NCI-H460 (cell line): ENCODE results near the gene SKIL. TPM values are rescaled to one million over a fixed set of nuclear protein-coding genes. Genes with fewer than 3 reads are reported as not detected.
"Not testable (repeated sequence)": the region's sequence is repeated elsewhere in the genome, so short reads cannot be mapped to it uniquely, and the experiment has no call there.

Experiments
- DNase-seq: peaks from one replicate; pipeline ENCODE4 v3.0.0-alpha.2; 2016; ENCODE audit warnings: low read depth; ENCODE audit errors: extremely low read depth
- polyA plus RNA-seq: library from polyadenylated mRNA; depleted of rRNA; stranded (reverse); fragments of >200 nt; gene quantifications from 2 replicates; pipeline ENCODE4 v1.2.3, GENCODE V29; 2014; cell fraction: nucleus; rRNA removed
- total RNA-seq: library from RNA; depleted of rRNA; stranded (reverse); fragments of >200 nt; shearing (Covaris generic); gene quantifications from 2 replicates; pipeline ENCODE4 v1.2.3, GENCODE V29; 2014; rRNA removed

The SKIL gene, protein sequence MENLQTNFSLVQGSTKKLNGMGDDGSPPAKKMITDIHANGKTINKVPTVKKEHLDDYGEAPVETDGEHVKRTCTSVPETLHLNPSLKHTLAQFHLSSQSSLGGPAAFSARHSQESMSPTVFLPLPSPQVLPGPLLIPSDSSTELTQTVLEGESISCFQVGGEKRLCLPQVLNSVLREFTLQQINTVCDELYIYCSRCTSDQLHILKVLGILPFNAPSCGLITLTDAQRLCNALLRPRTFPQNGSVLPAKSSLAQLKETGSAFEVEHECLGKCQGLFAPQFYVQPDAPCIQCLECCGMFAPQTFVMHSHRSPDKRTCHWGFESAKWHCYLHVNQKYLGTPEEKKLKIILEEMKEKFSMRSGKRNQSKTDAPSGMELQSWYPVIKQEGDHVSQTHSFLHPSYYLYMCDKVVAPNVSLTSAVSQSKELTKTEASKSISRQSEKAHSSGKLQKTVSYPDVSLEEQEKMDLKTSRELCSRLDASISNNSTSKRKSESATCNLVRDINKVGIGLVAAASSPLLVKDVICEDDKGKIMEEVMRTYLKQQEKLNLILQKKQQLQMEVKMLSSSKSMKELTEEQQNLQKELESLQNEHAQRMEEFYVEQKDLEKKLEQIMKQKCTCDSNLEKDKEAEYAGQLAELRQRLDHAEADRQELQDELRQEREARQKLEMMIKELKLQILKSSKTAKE
- 28.1 and 33.4 TPM in 2 replicates for total RNA-seq
- 5.6 and 13.8 TPM in 2 replicates for polyA plus RNA-seq

DNA sequence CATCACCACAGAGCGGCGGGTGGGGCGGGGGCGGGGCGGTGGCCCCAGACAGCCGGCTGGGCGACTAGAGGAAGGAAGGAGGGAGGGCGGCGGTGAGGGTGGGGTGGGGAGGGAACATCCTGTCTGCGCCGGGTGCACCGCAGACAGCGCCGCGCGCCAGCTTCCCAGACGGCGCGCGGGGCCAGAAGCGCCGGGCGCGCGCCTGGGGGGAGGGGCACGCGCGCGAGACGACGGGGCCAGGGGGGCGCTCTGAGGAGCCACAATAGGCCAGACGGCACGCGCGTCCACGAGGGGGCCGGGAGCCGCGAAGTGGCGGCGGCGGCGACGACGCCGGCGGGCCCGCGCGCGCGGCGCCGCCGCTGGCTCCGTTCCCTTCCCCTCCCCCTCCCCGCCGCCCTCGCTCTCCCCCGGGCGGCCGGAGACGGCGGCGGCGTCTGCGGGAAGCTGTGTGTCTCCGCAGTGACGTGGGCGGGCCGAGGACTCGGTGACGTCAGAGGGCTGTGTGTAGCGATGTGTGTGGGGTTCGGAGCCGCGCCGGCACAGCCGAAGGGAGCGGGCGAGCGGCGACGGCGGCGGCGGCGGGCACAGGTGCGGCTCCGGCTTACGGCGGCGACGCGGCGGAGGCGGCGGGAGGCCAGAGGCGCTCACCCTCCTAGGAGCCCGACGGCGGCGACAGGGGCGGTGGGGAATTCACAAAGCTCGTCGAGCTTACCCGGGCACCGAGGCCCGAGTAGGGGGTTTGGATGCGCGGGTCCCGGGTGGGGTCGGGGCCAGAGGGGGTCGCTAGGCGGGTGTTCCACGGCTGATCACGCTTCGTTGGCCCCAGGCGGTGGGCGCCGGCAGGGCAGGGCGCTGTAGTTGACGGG, at the start of gene SKIL:
Gene SKIL, plus strand, starts transcription at position 540 of the 866 bp plus-strand sequence. CDS start 2,617 bp downstream, outside the sequence.
- DNase-seq: peak; percentile 93

DNA sequence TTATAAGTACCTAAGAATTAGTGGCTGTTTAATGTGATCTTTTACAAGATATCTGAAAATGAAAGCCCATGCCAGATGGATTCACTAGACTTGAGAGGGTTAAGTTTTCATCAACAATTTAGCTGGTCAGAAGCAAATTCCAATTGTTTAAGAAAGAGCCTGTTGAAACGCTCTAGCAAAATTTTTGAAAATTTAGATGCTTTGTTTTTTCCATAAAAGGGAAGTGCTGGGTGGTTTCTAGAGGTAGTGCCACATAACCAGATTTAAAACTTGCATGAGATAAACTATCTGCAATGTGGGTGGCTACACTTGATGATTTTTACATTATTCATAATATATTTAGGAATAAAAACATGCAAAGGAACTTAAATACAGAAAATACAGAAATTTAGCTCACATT, 48.5 kb upstream of the SKIL start:
- no peak for DNase-seq

DNA sequence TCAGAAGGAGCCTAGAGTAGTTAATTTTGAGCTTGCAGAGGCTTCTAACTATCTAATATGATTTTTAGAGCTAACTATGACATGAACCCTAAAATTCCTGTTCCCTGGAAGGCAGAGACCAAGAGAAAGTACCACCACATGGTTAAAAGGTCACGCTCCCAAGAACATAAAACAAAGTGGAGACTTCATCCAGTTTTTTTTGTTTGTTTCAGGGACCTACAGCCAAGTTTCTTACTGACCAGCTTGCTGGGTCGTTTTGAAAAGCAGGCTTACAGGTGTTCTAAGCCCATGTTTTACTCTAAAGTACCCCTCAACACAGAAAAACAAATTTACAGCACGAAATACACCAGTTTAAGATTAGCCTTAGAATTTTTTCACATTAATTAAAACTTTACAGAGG, 39.6 kb upstream of the SKIL start:
- DNase-seq: no peak

DNA sequence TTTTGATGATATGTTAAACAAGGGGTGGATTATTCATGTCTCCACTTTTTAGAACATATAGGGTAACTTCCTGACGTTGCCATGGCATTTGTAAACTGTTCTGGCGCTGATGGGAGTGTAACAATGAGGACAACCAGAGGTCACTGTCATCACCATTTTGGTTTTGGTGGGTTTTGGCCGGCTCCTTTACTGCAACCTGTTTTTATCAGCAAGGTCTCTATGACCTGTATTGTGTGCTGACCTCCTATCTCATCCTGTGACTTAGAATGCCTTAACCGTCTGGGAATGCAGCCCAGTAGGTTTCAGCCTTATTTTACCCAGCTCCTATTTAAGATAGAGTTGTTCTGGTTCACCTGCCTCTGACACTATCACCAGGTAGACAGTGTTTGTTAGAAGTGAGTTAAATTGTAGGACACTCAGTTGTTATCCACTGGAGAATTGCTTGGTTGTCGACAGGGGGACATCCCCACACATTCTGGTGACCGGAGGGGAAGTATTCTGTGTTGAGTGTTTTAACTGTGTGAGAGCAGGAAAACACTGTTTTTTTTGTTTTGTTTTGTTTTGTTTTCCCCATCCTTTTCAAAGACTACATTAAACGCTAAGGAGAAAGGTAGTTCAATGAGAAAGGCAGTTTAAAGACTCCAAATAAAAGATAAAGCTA, 36.9 kb upstream of the SKIL start:
- no peak for DNase-seq

DNA sequence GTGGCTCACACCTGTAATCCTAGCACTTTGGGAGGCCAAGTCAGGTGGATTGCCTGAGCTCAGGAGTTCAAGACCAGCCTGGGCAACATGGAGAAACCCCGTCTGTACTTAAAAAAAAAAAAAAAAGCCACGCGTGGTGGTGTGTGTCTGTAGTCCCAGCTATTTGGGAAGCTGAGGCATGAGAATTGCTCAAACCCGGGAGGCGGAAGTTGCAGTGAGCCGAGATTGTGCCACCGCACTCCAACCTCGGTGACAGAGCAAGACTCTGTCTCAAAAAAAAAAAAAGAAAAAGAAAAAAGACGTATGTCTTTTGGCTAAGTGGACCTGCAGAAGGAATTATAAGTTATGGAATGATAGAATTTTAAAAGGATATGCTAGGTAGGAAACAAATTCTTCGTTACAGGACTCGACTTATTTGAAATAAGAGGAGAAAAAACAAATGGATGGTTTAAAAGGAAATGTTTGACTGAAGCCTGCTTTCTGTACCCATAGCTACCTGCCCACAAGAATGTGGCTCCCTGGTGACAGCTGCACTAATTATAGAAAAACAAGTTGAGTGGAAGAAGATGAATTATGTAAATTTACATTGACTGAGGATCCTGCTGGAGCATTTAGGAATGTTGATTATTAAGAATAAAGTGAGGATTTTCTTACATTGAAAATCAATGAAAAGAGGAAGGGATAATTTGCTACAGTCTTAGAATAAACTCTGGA, 36.0 kb upstream of the SKIL start:
- no peak for DNase-seq

DNA sequence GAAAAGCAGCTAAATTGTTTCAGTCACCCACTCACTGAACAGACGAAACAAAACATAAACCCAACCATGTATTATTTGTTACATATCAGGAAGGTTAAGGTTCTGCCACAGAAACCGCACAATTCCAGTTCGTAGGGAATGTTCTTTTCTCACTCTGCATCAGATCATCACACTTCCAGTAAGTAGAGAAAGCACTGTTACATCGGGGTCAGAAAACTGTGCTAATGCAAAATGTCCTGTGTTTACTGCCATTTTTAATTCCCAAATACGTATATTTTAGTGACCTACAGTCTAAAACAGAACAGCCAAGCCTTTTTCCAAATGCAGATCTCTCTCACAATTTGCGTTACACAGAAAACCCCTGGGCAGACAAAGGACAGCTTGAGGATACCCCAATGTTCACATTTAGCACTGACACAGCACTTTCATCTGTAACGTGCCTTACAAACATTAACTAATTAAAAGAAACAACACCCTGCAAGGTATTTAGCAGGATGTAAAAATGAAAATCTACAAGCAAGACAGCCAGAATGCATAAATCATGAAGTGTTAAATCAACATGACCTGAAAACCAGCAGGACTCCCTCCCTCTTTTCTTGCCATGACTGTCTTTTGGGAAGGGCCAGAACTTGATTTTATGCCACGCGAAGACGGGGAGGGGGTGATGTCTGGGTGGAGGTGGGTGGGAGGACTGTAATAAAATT, 34.8 kb upstream of the SKIL start:
- DNase-seq: no peak

DNA sequence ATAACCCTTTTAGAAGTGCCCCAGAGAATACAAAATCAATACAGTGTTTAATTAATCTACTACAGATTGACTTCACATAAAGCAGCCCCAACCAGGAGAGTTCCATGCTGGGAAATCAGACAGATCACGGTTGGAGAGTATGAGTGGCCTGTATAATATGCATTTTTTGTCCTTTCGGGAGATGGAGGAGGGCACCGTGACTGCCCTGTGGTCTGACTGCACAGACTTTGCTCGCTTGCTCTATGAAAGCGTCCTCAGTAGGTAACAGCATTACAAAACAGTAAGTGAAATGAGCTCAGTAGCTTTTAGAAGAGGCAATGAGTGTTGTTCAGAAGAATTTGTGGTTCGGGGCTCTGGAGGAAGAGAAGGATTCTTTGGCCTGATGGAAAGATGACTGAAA, 34.2 kb upstream of the SKIL start:
- DNase-seq: no peak

DNA sequence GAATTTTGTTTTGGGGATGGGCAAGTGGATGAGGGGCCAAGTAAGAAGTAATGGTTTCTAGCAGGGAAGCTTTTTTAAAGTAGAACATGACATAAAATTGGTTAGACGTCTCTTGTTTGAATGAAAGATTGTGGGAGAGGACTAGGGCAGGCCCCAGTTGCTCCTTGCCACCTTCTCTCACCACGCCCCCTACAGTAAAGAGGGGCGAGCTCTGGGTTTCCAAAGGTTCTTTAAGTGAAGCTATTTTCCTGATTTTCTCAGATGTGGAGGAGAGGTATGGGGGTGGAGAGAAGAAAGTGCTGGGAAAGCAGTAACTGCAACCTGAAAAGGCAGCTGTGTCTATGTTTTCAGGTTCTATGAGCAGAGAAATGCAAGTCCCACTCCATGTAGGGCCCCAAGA, 32.6 kb upstream of the SKIL start:
- DNase-seq: no peak

DNA sequence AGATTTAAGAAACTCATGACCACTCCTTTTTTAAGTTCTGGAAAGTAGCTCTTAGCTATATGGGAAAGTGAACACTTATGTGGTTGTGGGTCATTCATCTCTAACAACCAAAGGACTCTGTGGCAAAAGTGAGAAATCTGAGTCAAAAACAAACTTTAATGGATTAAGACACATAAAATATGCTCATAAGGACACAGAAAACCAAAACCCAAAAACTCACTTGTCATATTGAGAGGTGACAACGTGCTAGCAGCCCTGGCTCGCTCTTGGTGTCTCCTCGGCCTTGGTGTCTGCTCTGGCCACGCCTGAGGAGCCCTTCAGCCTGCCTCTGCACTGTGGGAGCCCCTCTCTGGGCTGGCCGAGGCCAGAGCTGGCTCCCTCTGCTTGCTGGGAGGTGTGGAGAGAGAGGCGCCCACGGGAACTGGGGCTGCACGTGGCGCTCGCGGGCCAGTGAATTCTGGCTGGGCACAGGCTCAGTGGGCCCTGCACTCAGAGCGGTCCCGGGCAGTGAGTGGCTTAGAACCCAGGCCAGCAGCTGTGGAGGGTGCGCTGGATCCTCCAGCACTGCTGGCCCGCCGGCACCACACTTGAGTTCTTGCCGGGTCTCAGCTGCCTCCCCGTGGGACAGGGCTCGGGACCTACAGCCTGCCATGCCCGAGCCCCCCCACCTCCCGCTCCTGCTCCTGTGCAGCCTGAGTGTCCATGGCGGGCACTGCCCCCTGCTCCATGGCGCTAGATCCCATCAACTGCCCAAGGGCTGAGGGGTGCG, 30.3 kb upstream of the SKIL start:
- no peak for DNase-seq

DNA sequence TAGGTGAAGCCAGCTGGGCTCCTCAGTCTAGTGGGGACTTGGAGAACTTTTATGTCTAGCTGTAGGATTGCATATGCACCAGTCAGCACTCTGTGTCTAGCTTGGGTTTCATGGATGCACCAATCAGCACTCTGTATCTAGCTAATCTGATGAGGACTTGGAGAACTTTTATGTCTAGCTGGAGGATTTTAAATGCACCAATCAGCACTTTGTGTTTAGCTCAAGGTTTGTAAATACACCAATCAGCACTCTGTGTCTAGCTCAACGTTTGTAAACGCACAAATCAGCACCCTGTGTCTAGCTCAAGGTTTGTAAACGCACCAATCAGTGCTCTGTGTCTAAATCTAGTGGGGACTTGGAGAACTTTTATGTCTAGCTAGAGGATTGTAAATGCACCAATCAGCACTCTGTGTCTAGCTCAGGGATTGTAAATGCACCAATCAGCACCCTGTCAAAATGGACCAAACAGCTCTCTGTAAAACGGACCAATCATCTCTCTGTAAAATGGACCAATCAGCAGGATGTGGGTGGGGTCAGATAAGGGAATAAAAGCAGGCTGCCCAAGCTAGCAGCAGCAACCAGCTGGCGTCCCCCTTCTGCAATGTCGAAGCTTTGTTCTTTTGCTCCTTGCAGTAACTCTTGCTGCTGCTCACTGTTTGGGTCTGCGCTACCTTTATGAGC, 29.5 kb upstream of the SKIL start:
- not testable (repeated sequence) for DNase-seq

DNA sequence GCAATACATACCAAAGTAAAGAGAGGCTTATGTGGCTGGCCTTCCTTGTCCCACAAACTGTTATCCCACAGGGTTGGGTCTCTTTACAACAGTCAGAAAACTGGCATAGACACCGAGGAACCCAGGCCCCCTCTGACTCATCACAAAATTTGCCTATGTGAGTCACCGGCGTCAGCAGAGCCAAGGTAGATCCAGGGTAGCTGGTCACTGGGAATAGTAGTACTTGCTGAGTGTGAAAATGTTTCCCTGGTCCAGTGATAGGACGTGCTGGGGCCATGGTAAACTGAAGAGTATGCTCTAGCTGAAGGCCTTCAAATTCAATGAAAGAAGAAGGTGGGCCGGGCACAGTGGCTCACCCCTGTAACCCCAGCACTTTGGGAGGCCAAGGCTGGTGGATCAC, 27.1 kb upstream of the SKIL start:
- DNase-seq: no peak

DNA sequence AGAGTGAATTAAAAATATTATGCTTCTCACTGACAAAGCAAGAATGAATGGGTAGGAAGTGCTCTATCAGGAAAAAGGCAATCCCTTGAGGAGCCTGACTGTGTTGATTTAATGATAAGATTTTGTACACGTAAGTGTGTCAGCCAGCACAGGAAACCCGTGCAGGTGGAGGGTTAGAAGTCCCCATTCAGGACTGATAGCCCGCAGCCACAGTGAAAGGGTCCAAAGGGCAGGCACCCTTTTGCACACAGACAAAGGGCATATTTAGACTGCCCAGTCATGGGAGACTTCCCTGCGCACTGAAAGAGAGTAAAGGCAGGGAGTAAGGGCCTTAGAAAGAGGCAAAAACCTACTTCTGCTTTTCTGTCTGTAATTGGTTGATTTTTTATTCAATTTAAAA, 26.4 kb upstream of the SKIL start:
- DNase-seq: no peak

DNA sequence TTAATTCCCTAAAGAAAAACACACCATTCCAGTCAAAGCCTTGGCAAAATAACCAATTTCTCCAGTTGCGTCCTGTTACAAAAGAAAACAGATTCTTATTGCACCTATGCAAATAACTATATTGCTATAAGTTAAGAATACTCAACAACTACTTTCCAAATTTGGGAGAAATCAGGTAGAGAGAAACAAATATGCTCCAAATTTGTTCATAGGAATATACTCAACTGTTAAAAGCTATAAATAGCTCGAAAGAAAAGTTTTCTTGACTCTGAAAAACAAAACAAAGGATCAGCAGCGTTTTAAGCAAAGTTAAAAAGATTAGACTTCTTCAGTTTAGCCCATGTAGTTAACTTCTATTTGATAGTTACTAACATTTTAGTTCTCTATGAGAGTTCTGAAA, 20.1 kb upstream of the SKIL start:
- no peak for DNase-seq

DNA sequence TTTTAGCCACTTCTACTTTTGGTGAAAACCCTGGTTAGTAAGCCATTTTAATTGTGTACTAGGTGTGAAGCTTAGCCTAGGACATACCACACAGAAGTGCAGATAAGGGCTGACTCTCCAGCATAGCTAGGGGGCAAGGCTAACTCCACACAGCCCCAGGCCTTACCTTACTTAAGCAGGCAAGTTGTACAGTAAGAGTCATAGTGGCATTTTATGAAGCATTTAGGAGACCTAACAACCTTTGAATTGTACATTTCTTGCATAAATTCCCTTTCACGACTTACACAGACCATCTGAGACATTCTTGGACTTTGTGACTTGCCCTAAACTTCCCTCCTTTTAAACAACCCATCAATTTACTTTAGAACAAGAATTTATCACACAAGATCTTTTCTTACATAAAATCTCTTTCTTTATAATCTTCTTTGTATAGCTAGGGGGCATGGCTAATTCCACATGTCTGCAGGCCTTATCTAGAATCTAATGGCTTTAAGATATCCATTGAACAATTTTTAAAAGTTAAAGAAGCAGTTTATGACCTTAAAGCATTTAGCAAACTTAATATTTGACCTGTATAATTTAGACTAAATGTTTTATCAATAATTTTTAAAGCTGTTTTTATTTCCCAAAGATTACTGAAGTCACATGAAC, 18.7 kb upstream of the SKIL start:
- no peak for DNase-seq

DNA sequence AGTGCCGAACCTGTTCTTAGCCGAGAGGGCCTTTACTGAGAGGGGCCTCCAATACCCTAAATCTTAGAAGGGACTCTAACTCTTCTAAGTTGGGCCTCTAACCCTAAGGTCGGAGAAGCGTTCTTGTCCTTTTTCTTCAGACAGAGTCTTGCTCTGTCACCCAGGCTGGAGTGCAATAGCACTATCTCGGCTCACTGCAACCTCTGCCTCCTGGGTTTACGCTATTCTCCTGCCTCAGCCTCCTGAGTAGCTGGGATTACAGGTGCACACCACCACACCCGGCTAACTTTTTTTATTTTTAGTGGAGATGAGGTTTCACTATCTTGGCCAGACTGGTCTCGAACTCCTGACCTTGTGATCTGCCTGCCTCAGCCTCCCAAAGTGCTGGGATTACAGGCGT, 15.2 kb upstream of the SKIL start:
- DNase-seq: not testable (repeated sequence)

DNA sequence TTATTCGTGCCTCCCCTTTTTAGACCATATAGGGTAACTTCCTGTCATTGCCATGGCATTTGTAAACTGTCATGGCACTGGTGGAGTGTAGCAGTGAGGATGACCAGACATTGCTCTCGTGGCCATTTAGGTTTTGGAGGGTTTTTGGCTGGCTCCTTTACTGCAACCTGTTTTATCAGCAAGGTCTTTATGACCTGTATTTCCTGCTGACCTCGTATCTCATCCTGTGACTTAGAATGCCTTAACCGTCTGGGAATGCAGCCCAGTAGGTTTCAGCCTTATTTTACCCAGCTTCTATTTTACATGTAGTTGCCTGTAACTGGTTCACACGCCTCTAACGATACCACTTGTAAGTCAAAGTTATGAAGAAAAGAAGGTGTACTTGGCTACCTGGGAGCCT, 13.7 kb upstream of the SKIL start:
- DNase-seq: not testable (repeated sequence)

DNA sequence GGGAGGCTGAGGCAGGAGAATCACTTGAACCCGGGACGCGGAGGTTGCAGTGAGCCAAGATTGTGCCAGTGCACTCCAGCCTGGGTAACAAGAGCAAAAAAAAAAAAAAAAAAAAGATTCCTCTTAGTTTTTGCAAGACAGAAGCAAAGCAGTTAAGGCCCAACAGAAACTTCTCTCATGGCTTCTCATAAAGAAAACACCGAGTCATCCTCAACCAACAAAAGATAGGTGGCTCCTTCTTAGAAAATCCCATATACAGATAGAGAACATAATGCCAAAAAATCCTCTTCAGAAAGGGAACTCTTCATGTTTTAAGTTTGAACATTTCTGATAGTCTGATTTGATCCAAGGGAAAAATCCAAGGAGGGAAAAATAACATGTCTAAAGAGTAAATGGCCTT, 12.5 kb upstream of the SKIL start:
- DNase-seq: no peak
